ENCODE results near the gene EMC6. TPM values are rescaled to one million over a fixed set of nuclear protein-coding genes. Genes with fewer than 3 reads are reported as not detected.
A peak's percentile ranks its signal among the peaks of the same experiment; 100 is the strongest.

The EMC6 gene
- total RNA-seq, 2 experiments from 2014 or later, result 43.6 to 44.3 TPM

- peak overlapping the region; percentile 73 for H3K27ac Mint-ChIP-seq
- peaks cover 61% of the 10 kb centered on the region for H3K4me1 Mint-ChIP-seq
- H3K9me3 Mint-ChIP-seq (ENCODE audit: low read depth), result no peaks in the 10 kb centered on the region
- intact Hi-C loops (cut with DNase I, micrococcal nuclease), result loop anchor here in 1 of 2 experiments (1.0 kb wide), 1 partner anchor 7 kb away; no protein-coding TSS in a partner anchor
- ChIA-PET CTCF (interaction anchor here (0.6 to 0.9 kb wide), 2 partner anchors 25 to 46 kb away, joined by 3 to 4 read pairs; no protein-coding TSS in a partner anchor), POLR2A (interaction anchor here (1.5 kb wide), 1 partner anchor 10 kb away, joined by 5 read pairs; the partner anchor contains the start of gene HASPIN)
- no peaks in the 10 kb centered on the region for H3K27me3 Mint-ChIP-seq
- H3K36me3 Mint-ChIP-seq (ENCODE audit: low read depth), result peaks cover 50% of the 10 kb centered on the region
- DNase-seq (peak; percentile 63), ATAC-seq (peak; percentile 8)
- H3K4me3 Mint-ChIP-seq, result peak overlapping the region; percentile 26
These were observed 44.3 kb downstream of the EMC6 start for GRCh38 chr17:3712811-3713463.

- Mint-ChIP-seq H3K27me3 (no peaks in the 10 kb centered on the region), H3K4me3 (no peak overlapping the region), H3K36me3 (ENCODE audit: low read depth) (peaks cover 69% of the 10 kb centered on the region), H3K4me1 (peaks cover 56% of the 10 kb centered on the region), H3K27ac (peak overlapping the region; percentile 52), H3K9me3 (ENCODE audit: low read depth) (no peaks in the 10 kb centered on the region)
- ATAC-seq, result no peak
- DNase-seq, result no peak
- ChIA-PET POLR2A (no interaction called here), CTCF (interaction anchor here (0.5 to 1.0 kb wide), 2 partner anchors 19 to 23 kb away, joined by 3 read pairs; no protein-coding TSS in a partner anchor)
- intact Hi-C loops (cut with DNase I, micrococcal nuclease), result no loop called here
These were observed 46.7 kb downstream of the EMC6 start for GRCh38 chr17:3715296-3715695.

- H3K27me3 Mint-ChIP-seq, result no peaks in the 10 kb centered on the region
- H3K4me3 Mint-ChIP-seq, result no peak overlapping the region
- peaks cover 73% of the 10 kb centered on the region for H3K36me3 Mint-ChIP-seq (ENCODE audit: low read depth)
- ATAC-seq (no peak), DNase-seq (no peak)
- CTCF ChIA-PET, result interaction anchor here (0.7 to 1.3 kb wide), 4 partner anchors 17 to 250 kb away, joined by 3 read pairs; no protein-coding TSS in a partner anchor
- H3K27ac Mint-ChIP-seq, result peak overlapping the region; percentile 6
- intact Hi-C loops (cut with DNase I, micrococcal nuclease), result no loop called here
- POLR2A ChIA-PET, result interaction anchor here (0.5 kb wide), 1 partner anchor 93 kb away, joined by 5 read pairs; no protein-coding TSS in a partner anchor
- H3K9me3 Mint-ChIP-seq (ENCODE audit: low read depth), result no peaks in the 10 kb centered on the region
- H3K4me1 Mint-ChIP-seq, result peaks cover 56% of the 10 kb centered on the region
These were observed 49.6 kb downstream of the EMC6 start for GRCh38 chr17:3718201-3718600.

- CTCF ChIA-PET, result interaction anchor here (0.7 to 0.9 kb wide), 2 partner anchors 19 to 68 kb away, joined by 3 read pairs; no protein-coding TSS in a partner anchor
These were observed 50.7 kb downstream of the EMC6 start for GRCh38 chr17:3719265-3719664.

More at GRCh38 chr17:3719265-3719664, 50.7 kb downstream of the EMC6 start:
- H3K4me1 Mint-ChIP-seq, result peaks cover 53% of the 10 kb centered on the region
- H3K4me3 Mint-ChIP-seq, result no peak overlapping the region
- peaks cover 72% of the 10 kb centered on the region for H3K36me3 Mint-ChIP-seq (ENCODE audit: low read depth)
- H3K27me3 Mint-ChIP-seq, result no peaks in the 10 kb centered on the region
- intact Hi-C loops (cut with DNase I, micrococcal nuclease), result no loop called here
- DNase-seq, result no peak
- POLR2A ChIA-PET, result interaction anchor here (0.8 kb wide), 1 partner anchor 50 kb away, joined by 4 read pairs; the partner anchor contains the start of gene EMC6
- peak overlapping the region; percentile 37 for H3K27ac Mint-ChIP-seq
- ATAC-seq, result no peak
- H3K9me3 Mint-ChIP-seq (ENCODE audit: low read depth), result no peaks in the 10 kb centered on the region

Other genes starting within 250 kb of the EMC6 start
- not detected for gene OR1E2, start 235.0 kb upstream of the EMC6 start, total RNA-seq
- 1 to 10 TPM in 1 of 2 experiments, under 1 TPM in 1; 0.44 to 1.6 TPM for gene SPATA22, start 197.0 kb upstream of the EMC6 start, total RNA-seq
- gene ASPA, start 192.8 kb upstream of the EMC6 start, total RNA-seq, result not detected
- under 1 TPM; 0.61 to 0.89 TPM for gene TRPV3, start 111.0 kb upstream of the EMC6 start, total RNA-seq
- 1 to 10 TPM; 1.8 to 2.7 TPM for gene TRPV1, start 59.4 kb upstream of the EMC6 start, total RNA-seq
- gene SHPK, start 32.6 kb upstream of the EMC6 start, total RNA-seq, result 10 to 100 TPM; 12.5 to 15.0 TPM
- 10 to 100 TPM; 10.1 to 11.1 TPM for gene CTNS, start 32.1 kb upstream of the EMC6 start, total RNA-seq
- gene TAX1BP3, start 234 bp upstream of the EMC6 start, total RNA-seq, result 10 to 100 TPM; 12.0 to 14.6 TPM
- gene P2RX5, start 27.3 kb downstream of the EMC6 start, total RNA-seq, result 10 to 100 TPM; 69.7 to 77.5 TPM
- 10 to 100 TPM; 21.0 to 25.2 TPM for gene HASPIN, start 55.1 kb downstream of the EMC6 start, total RNA-seq
- 10 to 100 TPM; 20.9 to 41.1 TPM for gene ITGAE, start 132.4 kb downstream of the EMC6 start, total RNA-seq
- gene NCBP3, start 177.4 kb downstream of the EMC6 start, total RNA-seq, result 10 to 100 TPM; 35.9 to 44.6 TPM
- gene CAMKK1, start 224.2 kb downstream of the EMC6 start, total RNA-seq, result 1 to 10 TPM; 4.5 to 5.4 TPM
- gene P2RX1, start 247.7 kb downstream of the EMC6 start, total RNA-seq, result under 1 TPM; 0.72 to 0.89 TPM

Data from activated CD4-positive, alpha-beta T cell treated with anti-CD3 and anti-CD28 coated beads for 36 hours (primary cell).